Caco-2 (cell line): Measurements from ENCODE around the gene PAM16. TPM values are rescaled to one million over a fixed set of nuclear protein-coding genes. Genes with fewer than 3 reads are reported as not detected.

Experiments used
- BruUV-seq: library from RNA; stranded (reverse); fragments of 400-500 nt; replicated peaks from 2 replicates; lab custom pipeline; 2021; lab: Mats Ljungman, UMichigan
- CTCF ChIA-PET: fragments of 300-600 bp; sonication (Branson Sonifier 250); formaldehyde crosslinking; loops from one replicate; lab custom pipeline; 2022; ENCODE audit warnings: antibody characterized with exemption; lab: Charles Lee
- POLR2A ChIA-PET: fragments of 300-600 bp; sonication (Branson Sonifier 250); formaldehyde crosslinking; loops from one replicate; lab custom pipeline; 2022; ENCODE audit warnings: antibody characterized with exemption; lab: Charles Lee
- DNase-seq, 2 experiments: peaks; one replicate each; pipeline versions ENCODE4 v3.0.0 to v3.0.0-alpha.2; 2020 to 2022
- H3K27me3 ChIP-seq: replicated peaks from 2 replicates; pipeline ENCODE4 v1.6.0; 2011; ENCODE audit warnings: low read length; ENCODE audit not compliant: control insufficient read depth, insufficient read depth
- H3K36me3 ChIP-seq: 2 replicates; pipeline ENCODE4 v1.5.1; 2011; ENCODE audit warnings: low read length; ENCODE audit not compliant: control insufficient read depth, insufficient read depth
- H3K4me1 ChIP-seq: fragments of 250-450 bp; sonication (Bioruptor Pico); 2 replicates; pipeline ENCODE4 v1.5.1; 2020; ENCODE audit warnings: mild to moderate bottlenecking
- H3K4me3 ChIP-seq: 2 replicates; pipeline ENCODE4 v1.5.1; 2011; ENCODE audit warnings: low read depth, mild to moderate bottlenecking, control low read depth, low read length
- H3K9me3 ChIP-seq: fragments of 250-450 bp; sonication (Bioruptor Pico); 2 replicates; pipeline ENCODE4 v1.5.1; 2020; ENCODE audit warnings: mild to moderate bottlenecking, moderate library complexity
- H3K27ac Mint-ChIP-seq: one replicate; pipeline ENCODE4 v1.8.0; 2022; ENCODE audit warnings: mixed read lengths; ENCODE audit not compliant: unreplicated experiment
- H3K27me3 Mint-ChIP-seq: one replicate; pipeline ENCODE4 v1.8.0; 2022; ENCODE audit warnings: mixed read lengths; ENCODE audit not compliant: insufficient read depth, unreplicated experiment
- H3K36me3 Mint-ChIP-seq: one replicate; pipeline ENCODE4 v1.8.0; 2022; ENCODE audit warnings: mild to moderate bottlenecking, mixed read lengths; ENCODE audit not compliant: insufficient read depth, unreplicated experiment
- H3K4me1 Mint-ChIP-seq: one replicate; pipeline ENCODE4 v1.8.0; 2022; ENCODE audit warnings: low read depth, mixed read lengths; ENCODE audit not compliant: unreplicated experiment
- H3K4me3 Mint-ChIP-seq: one replicate; pipeline ENCODE4 v1.8.0; 2022; ENCODE audit warnings: mild to moderate bottlenecking, moderate library complexity, mixed read lengths; ENCODE audit not compliant: unreplicated experiment
- H3K9me3 Mint-ChIP-seq: one replicate; pipeline ENCODE4 v1.8.0; 2022; ENCODE audit warnings: mixed read lengths; ENCODE audit not compliant: unreplicated experiment
- intact Hi-C: fragments of 100-400 bp; cut with micrococcal nuclease; formaldehyde crosslinking; loops from one replicate; pipeline ENCODE4 v1.10.0; 2022; ENCODE audit not compliant: unreplicated experiment
- total RNA-seq: library from RNA; stranded (reverse); gene quantifications from 2 replicates; pipeline ENCODE4 v1.2.3, GENCODE V29; 2022
- TF ChIP-seq, protein P1 (sequence below), 2 experiments: fragments of 200-600 bp in 1 of 2; IDR thresholded peaks; 1 replicate in 1 of 2; 2 replicates in 1 of 2; pipeline versions ENCODE4 v1.5.1 to v1.8.0; 2011 to 2022; ENCODE audit warnings: antibody characterized with exemption in 1 of 2, control low read depth in 1 of 2, inconsistent platforms in 1 of 2, low read depth in 1 of 2, low read length in 1 of 2, mild to moderate bottlenecking in 1 of 2, moderate library complexity in 1 of 2; ENCODE audit not compliant: insufficient read depth in 1 of 2, severe bottlenecking in 1 of 2, unreplicated experiment in 1 of 2

PAM16 gene
- total RNA-seq, 1 experiment from 2014 or later: 74.1 TPM

DNA sequence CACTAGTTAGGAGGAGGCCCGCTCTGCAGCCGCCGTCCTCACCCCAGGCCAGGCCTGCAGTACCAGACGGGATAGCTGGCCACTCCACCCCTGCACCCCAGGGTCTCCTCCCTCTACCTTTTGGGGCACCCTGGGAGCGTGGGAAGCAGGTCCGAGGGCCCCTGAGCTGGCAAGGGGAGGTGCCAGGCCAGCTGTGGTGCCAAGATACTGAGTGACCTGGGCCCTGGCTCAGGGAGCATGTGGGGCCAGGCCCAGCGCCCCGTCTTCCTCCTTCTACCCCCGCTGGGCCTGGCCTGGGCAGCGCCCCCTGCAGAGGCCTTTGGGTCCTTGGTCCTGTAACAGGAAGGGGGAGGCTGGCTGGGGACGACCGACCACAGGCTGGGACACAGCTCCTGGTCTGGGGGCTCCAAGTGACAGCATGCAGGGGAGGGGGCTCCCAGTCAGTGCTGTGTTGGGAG, 13.0 kb downstream of the PAM16 start:
- Histone ChIP-seq H3K36me3 (peaks cover 1% of the 10 kb centered on the region; the same call in 1 of the 2 replicates), H3K4me1 (no peaks in the 10 kb centered on the region), H3K9me3 (no peaks in the 10 kb centered on the region), H3K27me3 (no peaks in the 10 kb centered on the region), H3K4me3 (no peak overlapping the region)
- no peak for DNase-seq
- Mint-ChIP-seq H3K4me1 (no peaks in the 10 kb centered on the region), H3K9me3 (no peaks in the 10 kb centered on the region), H3K36me3 (peaks cover 39% of the 10 kb centered on the region), H3K4me3 (no peak overlapping the region), H3K27me3 (no peaks in the 10 kb centered on the region), H3K27ac (no peak overlapping the region)
- intact Hi-C loops: no loop called here
- TF ChIP-seq, protein P1, sequence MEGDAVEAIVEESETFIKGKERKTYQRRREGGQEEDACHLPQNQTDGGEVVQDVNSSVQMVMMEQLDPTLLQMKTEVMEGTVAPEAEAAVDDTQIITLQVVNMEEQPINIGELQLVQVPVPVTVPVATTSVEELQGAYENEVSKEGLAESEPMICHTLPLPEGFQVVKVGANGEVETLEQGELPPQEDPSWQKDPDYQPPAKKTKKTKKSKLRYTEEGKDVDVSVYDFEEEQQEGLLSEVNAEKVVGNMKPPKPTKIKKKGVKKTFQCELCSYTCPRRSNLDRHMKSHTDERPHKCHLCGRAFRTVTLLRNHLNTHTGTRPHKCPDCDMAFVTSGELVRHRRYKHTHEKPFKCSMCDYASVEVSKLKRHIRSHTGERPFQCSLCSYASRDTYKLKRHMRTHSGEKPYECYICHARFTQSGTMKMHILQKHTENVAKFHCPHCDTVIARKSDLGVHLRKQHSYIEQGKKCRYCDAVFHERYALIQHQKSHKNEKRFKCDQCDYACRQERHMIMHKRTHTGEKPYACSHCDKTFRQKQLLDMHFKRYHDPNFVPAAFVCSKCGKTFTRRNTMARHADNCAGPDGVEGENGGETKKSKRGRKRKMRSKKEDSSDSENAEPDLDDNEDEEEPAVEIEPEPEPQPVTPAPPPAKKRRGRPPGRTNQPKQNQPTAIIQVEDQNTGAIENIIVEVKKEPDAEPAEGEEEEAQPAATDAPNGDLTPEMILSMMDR (IDR thresholded peaks at IDR 0.05; ENCODE audit: insufficient read depth in 1 of 2, low read depth in 1 of 2, low read length in 1 of 2, severe bottlenecking in 1 of 2, unreplicated experiment in 1 of 2): no peak
- POLR2A ChIA-PET: no interaction called here
- CTCF ChIA-PET: no interaction called here
- no TSS peak for BruUV-seq

DNA sequence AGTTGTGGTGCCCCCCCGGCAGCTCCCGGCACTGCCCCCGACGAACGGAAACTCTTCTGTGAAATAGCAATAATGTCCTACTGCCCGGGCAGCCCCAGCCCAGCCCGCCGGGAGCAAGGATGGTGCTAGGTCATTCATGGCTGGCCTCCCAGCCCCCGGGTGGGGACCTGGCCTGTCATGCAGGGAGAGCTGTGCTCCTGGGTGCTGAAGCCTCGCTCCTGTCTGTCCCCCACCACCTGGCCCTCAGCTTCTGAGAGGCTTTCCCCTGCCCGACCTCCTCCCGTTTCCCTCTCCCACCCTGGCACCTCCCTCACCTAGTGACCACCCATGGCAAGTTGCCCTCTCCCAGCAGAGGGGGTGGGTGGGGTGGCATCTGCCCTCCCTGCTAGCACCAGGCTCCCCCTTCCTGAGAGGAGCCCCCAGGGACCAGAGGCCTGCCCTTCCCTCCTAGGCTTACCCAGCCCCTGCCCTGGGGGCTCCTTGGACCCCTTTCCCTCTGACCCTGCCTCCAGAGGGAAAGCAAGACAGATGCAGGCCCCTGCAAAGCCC, 13.5 kb downstream of the PAM16 start:
- Histone ChIP-seq H3K9me3 (no peaks in the 10 kb centered on the region), H3K4me1 (no peaks in the 10 kb centered on the region), H3K27me3 (no peaks in the 10 kb centered on the region), H3K36me3 (peaks cover 1% of the 10 kb centered on the region; the same call in 1 of the 2 replicates), H3K4me3 (no peak overlapping the region)
- Mint-ChIP-seq H3K4me1 (no peaks in the 10 kb centered on the region), H3K27ac (no peak overlapping the region), H3K4me3 (no peak overlapping the region), H3K36me3 (peaks cover 39% of the 10 kb centered on the region), H3K9me3 (no peaks in the 10 kb centered on the region), H3K27me3 (no peaks in the 10 kb centered on the region)
- TF ChIP-seq, protein P1 (IDR thresholded peaks at IDR 0.05; ENCODE audit: insufficient read depth in 1 of 2, low read depth in 1 of 2, low read length in 1 of 2, severe bottlenecking in 1 of 2, unreplicated experiment in 1 of 2): no peak
- BruUV-seq: no TSS peak
- intact Hi-C loops: no loop called here
- no peak for DNase-seq
- ChIA-PET CTCF (no interaction called here), POLR2A (no interaction called here)

GRCh38 chr16:4336701-4337539, 14.2 kb downstream of the PAM16 start:
- Mint-ChIP-seq H3K4me3 (no peak overlapping the region), H3K27me3 (no peaks in the 10 kb centered on the region), H3K9me3 (no peaks in the 10 kb centered on the region), H3K36me3 (peaks cover 39% of the 10 kb centered on the region), H3K4me1 (no peaks in the 10 kb centered on the region), H3K27ac (no peak overlapping the region)
- intact Hi-C loops: no loop called here
- POLR2A ChIA-PET: no interaction called here
- no peak for DNase-seq
- TF ChIP-seq, protein P1 (IDR thresholded peaks at IDR 0.05; ENCODE audit: insufficient read depth in 1 of 2, low read depth in 1 of 2, low read length in 1 of 2, severe bottlenecking in 1 of 2, unreplicated experiment in 1 of 2): no peak
- Histone ChIP-seq H3K4me1 (no peaks in the 10 kb centered on the region), H3K36me3 (peaks cover 1% of the 10 kb centered on the region; the same call in 1 of the 2 replicates), H3K4me3 (no peak overlapping the region), H3K9me3 (no peaks in the 10 kb centered on the region), H3K27me3 (no peaks in the 10 kb centered on the region)
- CTCF ChIA-PET: no interaction called here
- no TSS peak for BruUV-seq
